ELF-1 (cell line): ENCODE measurements around the gene SGK1.
"Not testable (repeated sequence)": the region's sequence is repeated elsewhere in the genome, so short reads cannot be mapped to it uniquely, and the experiment has no call there.

ENCODE experiments used
- DNase-seq: peaks from one replicate; pipeline ENCODE4 v3.0.0-alpha.2; 2016; ENCODE audit warnings: low read depth, low spot score

SGK1 gene

DNA sequence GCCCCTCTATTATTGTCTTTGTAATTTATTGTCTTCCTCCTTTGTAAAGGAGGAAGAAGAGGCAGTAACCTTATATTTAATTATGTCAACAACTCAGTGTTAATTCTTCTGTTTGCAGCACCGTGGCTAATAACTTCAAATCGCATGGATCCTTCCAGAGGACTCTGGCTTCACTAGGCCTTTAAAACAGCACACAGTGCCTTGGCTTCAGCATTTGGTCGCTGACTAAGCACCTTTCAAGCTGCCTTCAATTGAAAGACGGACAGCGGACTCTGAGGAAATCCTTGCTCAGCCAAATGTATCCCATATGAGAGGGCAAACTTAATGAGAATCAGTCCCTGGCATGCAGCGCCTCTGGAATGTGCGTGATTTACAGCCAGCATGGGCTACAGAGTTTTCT, 64.2 kb downstream of the SGK1 start:
- peak; percentile 63 for DNase-seq

GRCh38 chr6:134251320-134251719, 66.6 kb downstream of the SGK1 start:
- DNase-seq = no peak

GRCh38 chr6:134250776-134251175, 67.1 kb downstream of the SGK1 start:
- no peak for DNase-seq

GRCh38 chr6:134249759-134250602, 67.9 kb downstream of the SGK1 start:
- DNase-seq = no peak

GRCh38 chr6:134249239-134249758, 68.6 kb downstream of the SGK1 start:
- no peak for DNase-seq

GRCh38 chr6:134247844-134248580, 69.9 kb downstream of the SGK1 start:
- DNase-seq = no peak

GRCh38 chr6:134247231-134247833, 70.6 kb downstream of the SGK1 start:
- no peak for DNase-seq

DNA sequence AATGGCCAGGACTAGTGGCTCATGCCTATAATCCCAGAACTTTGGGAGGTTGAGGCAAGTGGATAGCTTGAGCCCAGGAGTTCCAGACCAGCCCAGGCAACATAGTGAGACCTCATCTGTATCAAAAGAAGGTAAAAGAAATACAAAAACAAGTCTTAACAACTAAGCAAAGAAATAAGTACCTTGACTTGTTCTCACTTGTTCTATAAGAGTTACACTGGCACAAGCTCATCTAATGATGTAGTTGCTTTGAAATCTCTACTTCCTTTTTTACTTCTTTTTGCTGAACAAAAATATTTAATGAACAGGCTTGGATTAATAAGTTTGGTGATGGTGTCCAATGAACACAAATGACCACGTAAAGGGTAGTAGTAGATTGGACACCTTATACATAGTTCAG, 72.2 kb downstream of the SGK1 start:
- DNase-seq = no peak

- DNase-seq = no peak
Measured at GRCh38 chr6:134245041-134245440, 72.9 kb downstream of the SGK1 start.

DNA sequence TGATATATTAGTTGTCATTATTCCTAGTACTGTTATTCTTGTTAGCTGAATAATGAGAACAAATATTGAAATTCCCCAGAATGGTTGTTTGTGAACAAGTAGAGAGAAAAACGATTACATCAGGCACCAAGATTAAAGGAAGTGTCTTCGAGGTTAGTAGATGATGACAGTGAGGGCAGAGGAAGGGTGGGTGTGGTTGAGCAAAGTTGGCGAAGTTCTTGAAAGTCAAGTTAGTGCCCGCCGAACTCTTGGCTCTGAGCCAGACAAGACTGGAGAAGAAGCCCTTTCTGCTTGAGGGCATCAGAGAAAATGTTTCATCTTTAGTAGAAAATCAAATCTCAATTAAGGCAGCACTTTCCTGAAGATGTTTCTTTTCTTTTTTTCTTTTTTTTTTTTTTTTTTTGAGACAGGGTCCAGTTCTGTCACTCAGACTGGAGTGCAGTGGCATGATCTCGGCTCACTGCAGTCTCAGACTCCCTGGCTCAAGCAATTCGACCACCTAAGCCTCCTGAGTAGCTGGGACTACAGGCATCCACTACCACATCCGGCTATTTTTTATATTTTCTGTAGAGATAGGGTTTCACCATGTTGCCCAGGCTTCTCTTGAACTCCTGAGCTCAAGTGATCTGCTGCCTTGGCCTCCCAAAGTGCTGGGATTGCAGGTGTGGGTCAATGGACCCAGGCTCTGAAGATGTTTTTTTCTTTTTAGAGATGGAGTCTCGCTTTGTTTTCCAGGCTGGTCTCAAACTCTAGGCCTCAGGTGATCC, 77.1 kb downstream of the SGK1 start:
- DNase-seq = no peak

GRCh38 chr6:134238960-134239795, 78.7 kb downstream of the SGK1 start:
- DNase-seq = no peak

GRCh38 chr6:134238006-134238405, 79.9 kb downstream of the SGK1 start:
- no peak for DNase-seq

- DNase-seq = no peak
Measured at GRCh38 chr6:134235937-134236751, 81.8 kb downstream of the SGK1 start.

- not testable (repeated sequence) for DNase-seq
Measured at GRCh38 chr6:134235334-134235733, 82.6 kb downstream of the SGK1 start.

DNA sequence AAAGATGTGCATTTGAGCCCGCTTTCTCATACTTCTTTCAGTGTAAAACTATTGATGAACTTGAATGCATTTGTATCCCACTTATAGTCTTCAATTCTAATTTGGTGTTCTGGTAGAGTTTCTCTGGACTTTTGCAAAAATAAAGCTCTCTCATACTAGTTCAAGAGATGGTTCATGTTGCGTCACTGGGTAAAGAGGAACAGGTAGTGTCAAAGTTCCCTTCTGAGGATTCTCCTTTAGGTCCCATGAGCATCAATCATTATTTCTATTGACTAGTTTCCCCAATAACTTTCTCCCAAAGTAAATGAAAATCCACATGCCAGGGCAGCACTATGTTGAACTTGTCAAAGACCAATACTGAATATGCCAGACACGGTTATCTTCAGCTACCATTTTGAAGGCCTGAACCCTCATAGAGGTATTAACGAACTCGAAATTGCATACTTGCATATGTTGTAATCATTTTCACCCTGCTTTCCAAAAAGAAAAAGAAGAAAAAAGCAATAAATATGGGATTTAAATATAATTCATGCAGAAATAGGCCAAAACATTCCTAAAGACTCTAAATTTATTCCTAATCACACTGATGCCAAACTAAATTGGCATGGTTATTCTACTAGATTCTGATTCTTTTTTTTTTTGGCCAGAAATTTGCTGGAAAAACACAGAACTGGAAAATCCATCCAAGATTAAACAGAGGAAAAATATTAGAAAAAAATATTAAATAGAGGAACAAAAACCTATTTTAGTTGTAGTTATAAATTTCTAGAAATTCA, 84.5 kb downstream of the SGK1 start:
- no peak for DNase-seq

DNA sequence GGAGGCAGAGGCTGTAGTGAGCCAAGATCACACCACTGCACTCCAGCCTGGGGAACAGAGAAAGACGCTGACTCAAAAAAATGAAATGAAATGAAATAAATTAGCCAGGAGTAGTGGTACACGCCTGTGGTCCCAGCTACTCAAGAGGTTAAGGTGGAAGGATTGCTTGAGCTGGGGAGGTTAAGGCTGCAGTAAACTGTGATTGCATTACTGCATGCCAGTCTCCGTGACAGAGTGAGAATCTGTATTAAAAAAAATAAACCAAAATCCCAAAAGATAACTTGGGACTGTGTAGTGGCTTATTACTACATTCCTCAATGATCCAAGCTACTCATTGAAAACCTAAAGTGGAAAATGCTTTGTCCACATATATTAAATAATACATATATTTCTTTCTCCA, 87.0 kb downstream of the SGK1 start:
- DNase-seq = no peak

- DNase-seq = no peak
Measured at GRCh38 chr6:134230087-134230700, 87.7 kb downstream of the SGK1 start.

GRCh38 chr6:134229520-134229919, 88.4 kb downstream of the SGK1 start:
- no peak for DNase-seq
